Measurements from ENCODE around the gene CTBS.
A peak's percentile ranks its signal among the peaks of the same experiment; 100 is the strongest.

The CTBS gene

DNA sequence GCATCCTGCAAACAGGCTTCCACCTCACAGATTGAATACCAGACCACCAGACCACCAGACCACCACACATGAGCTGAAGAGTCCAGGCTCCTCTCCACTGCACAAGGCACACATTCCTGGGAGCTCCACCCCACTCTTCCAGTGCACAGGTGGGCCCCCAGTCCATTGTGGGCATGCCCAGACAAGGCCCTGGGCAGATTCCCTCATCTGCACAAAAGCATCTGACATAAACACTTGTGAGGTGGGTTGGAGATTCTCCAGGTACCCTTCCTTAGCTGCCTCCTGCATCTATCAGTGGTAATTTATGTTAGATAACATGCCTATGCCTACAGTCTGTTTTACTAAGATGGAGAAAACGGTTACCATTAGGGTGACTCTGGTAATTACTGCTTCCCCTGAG is 11.6 kb upstream of the CTBS start:
- no peak for DNase-seq (ENCODE audit: low read depth)
- TF ChIP-seq, protein P1, sequence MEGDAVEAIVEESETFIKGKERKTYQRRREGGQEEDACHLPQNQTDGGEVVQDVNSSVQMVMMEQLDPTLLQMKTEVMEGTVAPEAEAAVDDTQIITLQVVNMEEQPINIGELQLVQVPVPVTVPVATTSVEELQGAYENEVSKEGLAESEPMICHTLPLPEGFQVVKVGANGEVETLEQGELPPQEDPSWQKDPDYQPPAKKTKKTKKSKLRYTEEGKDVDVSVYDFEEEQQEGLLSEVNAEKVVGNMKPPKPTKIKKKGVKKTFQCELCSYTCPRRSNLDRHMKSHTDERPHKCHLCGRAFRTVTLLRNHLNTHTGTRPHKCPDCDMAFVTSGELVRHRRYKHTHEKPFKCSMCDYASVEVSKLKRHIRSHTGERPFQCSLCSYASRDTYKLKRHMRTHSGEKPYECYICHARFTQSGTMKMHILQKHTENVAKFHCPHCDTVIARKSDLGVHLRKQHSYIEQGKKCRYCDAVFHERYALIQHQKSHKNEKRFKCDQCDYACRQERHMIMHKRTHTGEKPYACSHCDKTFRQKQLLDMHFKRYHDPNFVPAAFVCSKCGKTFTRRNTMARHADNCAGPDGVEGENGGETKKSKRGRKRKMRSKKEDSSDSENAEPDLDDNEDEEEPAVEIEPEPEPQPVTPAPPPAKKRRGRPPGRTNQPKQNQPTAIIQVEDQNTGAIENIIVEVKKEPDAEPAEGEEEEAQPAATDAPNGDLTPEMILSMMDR (IDR thresholded peaks at IDR 0.05; ENCODE audit: control insufficient read depth, extremely low read depth, insufficient read depth) = no peak
- H3K4me3 ChIP-seq (ENCODE audit: low read depth, low read length) = no peak overlapping the region

DNA sequence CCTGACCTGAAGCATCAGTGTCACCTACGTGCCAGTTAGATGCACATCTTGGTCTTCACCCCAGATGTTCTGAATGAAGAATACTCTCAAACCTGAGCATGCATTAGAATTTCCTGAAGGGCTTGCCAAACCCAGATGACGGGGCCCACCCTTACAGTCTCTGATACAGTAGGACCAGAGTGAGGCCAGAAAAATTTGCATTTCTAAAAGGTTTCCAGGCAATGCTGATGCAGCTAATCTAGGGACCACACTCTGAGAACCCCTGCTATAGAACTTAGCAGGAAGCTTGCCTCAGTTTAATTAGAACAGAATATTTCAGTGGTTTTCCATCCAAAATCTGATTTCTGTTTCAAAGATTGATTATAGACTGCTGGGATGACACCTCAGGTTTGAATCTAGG is 9.9 kb upstream of the CTBS start:
- H3K4me3 ChIP-seq (ENCODE audit: low read depth, low read length) = no peak overlapping the region
- TF ChIP-seq, protein P1 (IDR thresholded peaks at IDR 0.05; ENCODE audit: control insufficient read depth, extremely low read depth, insufficient read depth) = no peak
- no peak for DNase-seq (ENCODE audit: low read depth)

DNA sequence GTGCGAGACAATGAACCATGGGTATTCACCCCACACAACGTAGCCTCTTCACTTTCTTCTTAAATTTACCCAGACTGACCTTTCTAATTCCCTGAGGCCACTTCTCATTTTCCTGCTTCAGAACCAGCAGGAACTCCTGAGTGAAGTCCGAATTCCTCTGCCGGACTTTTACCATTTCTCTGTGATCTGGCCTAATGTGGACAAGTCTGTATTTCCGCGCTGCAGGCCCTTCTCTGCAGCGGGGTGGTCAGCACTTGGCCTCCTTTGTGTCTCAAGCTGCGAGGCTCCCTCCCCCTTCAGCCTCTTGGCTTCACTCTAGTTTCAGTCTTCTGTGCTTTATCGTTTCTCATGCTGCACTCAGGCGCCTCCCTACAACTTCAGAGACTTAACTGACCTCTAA is 9.4 kb upstream of the CTBS start:
- DNase-seq (ENCODE audit: low read depth) = no peak
- no peak overlapping the region for H3K4me3 ChIP-seq (ENCODE audit: low read depth, low read length)
- TF ChIP-seq, protein P1 (IDR thresholded peaks at IDR 0.05; ENCODE audit: control insufficient read depth, extremely low read depth, insufficient read depth) = no peak

DNA sequence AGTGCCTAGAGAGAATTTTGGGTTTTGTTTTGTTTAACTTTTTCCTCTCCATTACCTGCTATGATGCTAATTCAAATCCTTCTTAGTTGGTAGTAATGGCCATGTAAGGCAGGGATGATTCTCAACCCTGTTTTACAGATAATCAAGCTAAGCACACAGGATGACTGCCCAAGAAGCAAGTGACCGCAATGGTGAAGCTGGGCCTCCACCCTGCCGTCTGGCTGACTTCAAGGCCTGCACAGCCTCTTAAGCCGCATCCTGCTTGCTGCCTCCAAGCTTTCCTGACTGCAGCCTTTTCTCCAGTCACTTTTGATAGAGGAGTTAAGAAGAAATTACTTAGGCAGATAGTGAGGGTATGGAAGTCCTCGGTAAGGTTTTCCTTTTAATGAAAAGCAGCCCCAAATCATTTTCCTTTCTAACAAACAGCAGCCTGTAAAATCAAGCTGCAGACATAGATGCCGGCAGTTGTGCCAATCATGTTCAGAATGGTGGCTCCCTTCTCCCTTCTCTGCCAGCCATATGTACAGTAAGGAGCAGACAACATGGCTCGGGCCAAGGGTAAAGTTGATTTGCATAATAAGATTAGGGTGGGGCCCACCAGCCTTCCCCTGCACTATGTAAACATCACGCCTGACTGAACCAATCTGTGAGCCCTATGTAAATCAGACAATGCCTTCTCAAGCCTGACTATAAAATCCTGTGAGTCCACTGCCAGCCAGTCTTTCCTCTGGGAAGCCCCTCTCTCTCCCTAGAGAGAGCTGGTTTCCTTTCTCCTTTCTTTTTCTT is 8.8 kb upstream of the CTBS start:
- TF ChIP-seq, protein P1 (IDR thresholded peaks at IDR 0.05; ENCODE audit: control insufficient read depth, extremely low read depth, insufficient read depth) = no peak
- DNase-seq (ENCODE audit: low read depth) = no peak

DNA sequence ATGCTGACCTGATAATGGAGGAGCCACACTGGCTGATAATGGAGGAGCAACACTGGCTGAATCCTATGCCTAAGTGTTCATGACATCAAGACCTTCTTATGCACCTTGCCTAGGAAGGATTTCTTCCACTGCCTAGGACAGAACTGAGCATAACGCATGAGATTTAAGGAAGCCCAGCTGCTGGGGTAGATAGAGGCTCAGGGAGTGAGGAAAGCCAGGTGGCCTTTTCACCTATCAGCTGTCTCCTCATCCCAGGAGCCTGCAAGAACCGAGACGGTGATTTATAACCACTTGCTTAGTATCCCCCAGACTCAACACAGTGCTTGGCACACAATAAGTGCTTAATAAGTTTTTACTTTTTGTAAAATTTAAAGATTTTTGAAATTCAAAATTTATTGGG is 7.4 kb upstream of the CTBS start:
- TF ChIP-seq, protein P1 (IDR thresholded peaks at IDR 0.05; ENCODE audit: control insufficient read depth, extremely low read depth, insufficient read depth) = no peak
- H3K4me3 ChIP-seq (ENCODE audit: low read depth, low read length) = no peak overlapping the region
- DNase-seq (ENCODE audit: low read depth) = no peak

More for the DNA sequence above, 8.8 kb upstream of the CTBS start:
- H3K4me3 ChIP-seq (ENCODE audit: low read depth, low read length) = no peak overlapping the region

DNA sequence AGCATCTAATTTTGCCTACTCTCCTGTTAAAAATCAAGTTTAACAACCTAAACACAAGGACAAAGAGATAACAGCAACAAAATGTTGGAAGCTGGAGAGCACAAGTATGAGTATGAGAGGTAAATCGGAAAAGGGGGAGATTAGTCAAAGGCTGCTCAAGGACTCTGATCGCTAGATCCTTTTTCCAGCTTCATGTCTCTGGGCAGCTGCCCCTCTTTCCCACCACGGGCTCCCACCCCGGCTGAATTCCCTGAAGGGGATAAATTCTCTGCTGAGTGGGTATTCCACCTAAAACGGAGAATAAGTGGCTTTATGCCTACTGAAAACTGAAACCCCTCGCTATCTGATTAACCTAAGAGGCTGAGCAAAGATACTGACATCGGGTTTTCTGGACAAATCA is 696 bp upstream of the CTBS start:
- H3K4me3 ChIP-seq (ENCODE audit: low read depth, low read length) = peak overlapping the region; percentile 72
- no peak for DNase-seq (ENCODE audit: low read depth)
- TF ChIP-seq, protein P1 (IDR thresholded peaks at IDR 0.05; ENCODE audit: control insufficient read depth, extremely low read depth, insufficient read depth) = no peak

DNA sequence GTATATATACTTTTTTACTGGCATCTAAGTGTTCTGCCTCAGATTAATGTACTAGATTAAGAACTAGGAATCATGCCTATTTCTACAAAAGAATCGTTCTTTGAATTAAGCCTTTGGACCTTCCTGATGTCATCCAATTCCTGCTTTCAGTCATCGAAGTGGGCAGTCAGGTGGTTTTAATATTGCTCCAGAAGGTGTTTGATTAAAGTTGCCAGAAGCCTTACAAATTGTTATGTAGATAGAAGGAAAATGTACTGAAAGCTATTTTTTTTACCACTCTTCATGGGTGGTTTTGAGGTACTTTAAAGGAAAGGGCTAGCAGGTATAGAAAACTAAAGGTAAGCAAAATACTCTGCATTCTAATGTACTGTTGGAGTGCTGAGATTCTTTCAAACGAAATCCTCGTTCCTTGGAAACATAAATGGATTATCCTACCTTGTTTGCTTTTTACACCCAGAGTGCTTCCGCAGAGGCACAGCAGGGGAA is 716 bp downstream of the CTBS start:
- no peak for DNase-seq (ENCODE audit: low read depth)
- H3K4me3 ChIP-seq (ENCODE audit: low read depth, low read length) = peak overlapping the region; percentile 72

More for the DNA sequence above, 716 bp downstream of the CTBS start:
- TF ChIP-seq, protein P1 (IDR thresholded peaks at IDR 0.05; ENCODE audit: control insufficient read depth, extremely low read depth, insufficient read depth) = no peak

Measured in LNCaP clone FGC (cell line).